Endothelial cell of umbilical vein (primary cell): ENCODE measurements around the gene TPH1.

Source experiments
- POLR2A ChIP-seq: IDR thresholded peaks from 2 replicates; pipeline ENCODE4 v1.6.1; 2012; ENCODE audit warnings: low read depth, mild to moderate bottlenecking, control low read depth, low read length
- TF ChIP-seq, protein P1 (sequence below), 2 donors: IDR thresholded peaks; 1 replicate in 1 of 2; 2 replicates in 1 of 2; pipeline ENCODE4 v1.5.1; 2011; ENCODE audit warnings: low read length in 2 of 2, mild to moderate bottlenecking in 2 of 2, moderate library complexity in 2 of 2, control low read depth in 1 of 2, inconsistent platforms in 1 of 2, low read depth in 1 of 2; ENCODE audit not compliant: insufficient read depth in 1 of 2; ENCODE audit errors: extremely low read depth in 1 of 2

DNA sequence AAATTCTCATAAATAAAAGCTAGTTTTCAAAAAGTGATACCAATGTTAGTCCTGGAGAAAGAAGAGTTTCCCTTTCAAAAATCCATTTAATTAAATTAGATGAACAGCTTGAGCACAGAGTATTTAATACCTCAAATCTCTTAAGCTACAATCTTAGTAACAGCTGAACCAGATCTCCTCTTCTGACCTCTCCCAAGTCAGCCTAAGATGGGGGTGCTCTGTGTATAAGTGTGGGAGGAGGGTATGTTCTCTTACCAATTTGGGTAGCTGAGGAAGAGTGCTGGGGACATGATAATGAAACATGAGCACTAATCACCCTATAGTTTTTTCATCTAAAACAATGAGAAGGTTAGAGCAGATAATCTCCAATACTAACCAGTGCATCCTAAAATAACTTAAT, 9.6 kb downstream of the TPH1 start:
- TF ChIP-seq POLR2A: no peak
- TF ChIP-seq, protein P1, sequence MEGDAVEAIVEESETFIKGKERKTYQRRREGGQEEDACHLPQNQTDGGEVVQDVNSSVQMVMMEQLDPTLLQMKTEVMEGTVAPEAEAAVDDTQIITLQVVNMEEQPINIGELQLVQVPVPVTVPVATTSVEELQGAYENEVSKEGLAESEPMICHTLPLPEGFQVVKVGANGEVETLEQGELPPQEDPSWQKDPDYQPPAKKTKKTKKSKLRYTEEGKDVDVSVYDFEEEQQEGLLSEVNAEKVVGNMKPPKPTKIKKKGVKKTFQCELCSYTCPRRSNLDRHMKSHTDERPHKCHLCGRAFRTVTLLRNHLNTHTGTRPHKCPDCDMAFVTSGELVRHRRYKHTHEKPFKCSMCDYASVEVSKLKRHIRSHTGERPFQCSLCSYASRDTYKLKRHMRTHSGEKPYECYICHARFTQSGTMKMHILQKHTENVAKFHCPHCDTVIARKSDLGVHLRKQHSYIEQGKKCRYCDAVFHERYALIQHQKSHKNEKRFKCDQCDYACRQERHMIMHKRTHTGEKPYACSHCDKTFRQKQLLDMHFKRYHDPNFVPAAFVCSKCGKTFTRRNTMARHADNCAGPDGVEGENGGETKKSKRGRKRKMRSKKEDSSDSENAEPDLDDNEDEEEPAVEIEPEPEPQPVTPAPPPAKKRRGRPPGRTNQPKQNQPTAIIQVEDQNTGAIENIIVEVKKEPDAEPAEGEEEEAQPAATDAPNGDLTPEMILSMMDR (IDR thresholded peaks at IDR 0.05; ENCODE audit: extremely low read depth in 1 of 2, insufficient read depth in 1 of 2, low read depth in 1 of 2, low read length in 2 of 2): no peak
